OCI-LY3 (cell line): Measurements from ENCODE around the gene FFAR3.
"Not testable (repeated sequence)": the region's sequence is repeated elsewhere in the genome, so short reads cannot be mapped to it uniquely, and the experiment has no call there.

Experiments
- H2AFZ ChIP-seq: fragments of 200-600, 300-600 bp; shearing (Covaris generic); 2 replicates; pipeline ENCODE4 v1.6.0; 2014; ENCODE audit warnings: antibody characterized with exemption, low read depth, low read length
- H3K27ac ChIP-seq: fragments of 200-600, 300-600 bp; sonication (generic); 2 replicates; pipeline ENCODE4 v1.5.1; 2014; ENCODE audit warnings: mild to moderate bottlenecking, low read length, moderate library complexity, mixed read lengths
- H3K27me3 ChIP-seq: fragments of 200-600, 300-600 bp; sonication (generic); 2 replicates; pipeline ENCODE4 v1.6.1; 2014; ENCODE audit warnings: low read depth, low read length, mixed read lengths
- H3K36me3 ChIP-seq: fragments of 200-600, 300-600 bp; sonication (generic); replicated peaks from 2 replicates; pipeline ENCODE3; 2014; ENCODE audit warnings: low read depth, low read length, mixed read lengths
- H3K4me1 ChIP-seq: fragments of 300-600, 200-600 bp; sonication (generic); 2 replicates; pipeline ENCODE4 v1.6.1; 2014; ENCODE audit warnings: low read length, mixed read lengths
- H3K4me2 ChIP-seq: fragments of 200-600, 300-600 bp; sonication (generic); 2 replicates; pipeline ENCODE4 v1.6.1; 2014; ENCODE audit warnings: low read length, mixed read lengths
- H3K4me3 ChIP-seq: fragments of 300-600, 200-600 bp; sonication (generic); 2 replicates; pipeline ENCODE4 v1.5.1; 2014; ENCODE audit warnings: antibody characterized with exemption, mild to moderate bottlenecking, low read length, moderate library complexity
- H3K79me2 ChIP-seq: fragments of 300-600, 200-600 bp; shearing (Covaris generic); 2 replicates; pipeline ENCODE4 v1.6.1; 2014; ENCODE audit warnings: mild to moderate bottlenecking, low read length, mixed read lengths
- H3K9ac ChIP-seq: fragments of 300-600, 200-600 bp; shearing (Covaris generic); 2 replicates; pipeline ENCODE4 v1.6.0; 2014; ENCODE audit warnings: mild to moderate bottlenecking, low read length, moderate library complexity
- H3K9me3 ChIP-seq: fragments of 200-600, 300-600 bp; shearing (Covaris generic); 2 replicates; pipeline ENCODE4 v1.6.1; 2014; ENCODE audit warnings: low read length, mixed read lengths; ENCODE audit not compliant: insufficient read depth
- H4K20me1 ChIP-seq: fragments of 200-600, 300-600 bp; sonication (generic); 2 replicates; pipeline ENCODE4 v1.6.1; 2016; ENCODE audit warnings: low read length, mixed read lengths; ENCODE audit not compliant: insufficient read depth
- EZH2phosphoT487 ChIP-seq: fragments of 200-600 bp; shearing (Covaris generic); IDR thresholded peaks from 2 replicates; pipeline ENCODE4 v1.6.1; 2018; ENCODE audit warnings: antibody characterized with exemption, mixed run types, low read depth
- TF ChIP-seq, protein P1 (sequence below): fragments of 200-600, 300-600 bp; sonication (generic); IDR thresholded peaks from 2 replicates; pipeline ENCODE4 v1.5.1; 2014; ENCODE audit warnings: antibody characterized with exemption, low read length, low read depth

FFAR3 gene

DNA sequence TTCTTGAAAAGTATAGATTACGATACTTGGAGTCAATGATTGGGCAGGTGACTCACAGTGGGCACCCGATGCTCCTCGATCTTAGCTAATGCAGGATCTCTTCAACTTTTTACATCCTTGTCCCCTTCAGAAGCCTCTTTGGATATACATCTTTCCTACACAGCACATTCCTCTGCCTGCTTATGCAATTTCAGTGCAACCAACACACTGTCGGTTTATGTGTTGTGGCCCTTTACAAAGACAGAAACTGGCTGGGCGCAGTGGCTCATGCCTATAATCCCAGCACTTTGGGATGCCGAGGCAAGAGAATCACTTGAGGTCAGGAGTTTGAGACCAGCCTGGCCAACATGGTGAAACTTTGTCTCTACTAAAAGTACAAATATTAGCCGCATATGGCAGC, 15.2 kb downstream of the FFAR3 start:
- Histone ChIP-seq H3K4me3 (no peak overlapping the region), H3K4me1 (peaks cover 12% of the 10 kb centered on the region), H3K9ac (no peak overlapping the region), H4K20me1 (no peaks in the 10 kb centered on the region), H3K9me3 (peaks cover 1% of the 10 kb centered on the region; the same call in 1 of the 2 replicates), H3K4me2 (no peak overlapping the region), H2AFZ (no peak overlapping the region), H3K27ac (no peak overlapping the region), H3K36me3 (no peaks in the 10 kb centered on the region), H3K79me2 (no peaks in the 10 kb centered on the region), H3K27me3 (peaks cover 24% of the 10 kb centered on the region)
- TF ChIP-seq, protein P1, sequence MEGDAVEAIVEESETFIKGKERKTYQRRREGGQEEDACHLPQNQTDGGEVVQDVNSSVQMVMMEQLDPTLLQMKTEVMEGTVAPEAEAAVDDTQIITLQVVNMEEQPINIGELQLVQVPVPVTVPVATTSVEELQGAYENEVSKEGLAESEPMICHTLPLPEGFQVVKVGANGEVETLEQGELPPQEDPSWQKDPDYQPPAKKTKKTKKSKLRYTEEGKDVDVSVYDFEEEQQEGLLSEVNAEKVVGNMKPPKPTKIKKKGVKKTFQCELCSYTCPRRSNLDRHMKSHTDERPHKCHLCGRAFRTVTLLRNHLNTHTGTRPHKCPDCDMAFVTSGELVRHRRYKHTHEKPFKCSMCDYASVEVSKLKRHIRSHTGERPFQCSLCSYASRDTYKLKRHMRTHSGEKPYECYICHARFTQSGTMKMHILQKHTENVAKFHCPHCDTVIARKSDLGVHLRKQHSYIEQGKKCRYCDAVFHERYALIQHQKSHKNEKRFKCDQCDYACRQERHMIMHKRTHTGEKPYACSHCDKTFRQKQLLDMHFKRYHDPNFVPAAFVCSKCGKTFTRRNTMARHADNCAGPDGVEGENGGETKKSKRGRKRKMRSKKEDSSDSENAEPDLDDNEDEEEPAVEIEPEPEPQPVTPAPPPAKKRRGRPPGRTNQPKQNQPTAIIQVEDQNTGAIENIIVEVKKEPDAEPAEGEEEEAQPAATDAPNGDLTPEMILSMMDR = no peak
- TF ChIP-seq EZH2phosphoT487 = no peak

DNA sequence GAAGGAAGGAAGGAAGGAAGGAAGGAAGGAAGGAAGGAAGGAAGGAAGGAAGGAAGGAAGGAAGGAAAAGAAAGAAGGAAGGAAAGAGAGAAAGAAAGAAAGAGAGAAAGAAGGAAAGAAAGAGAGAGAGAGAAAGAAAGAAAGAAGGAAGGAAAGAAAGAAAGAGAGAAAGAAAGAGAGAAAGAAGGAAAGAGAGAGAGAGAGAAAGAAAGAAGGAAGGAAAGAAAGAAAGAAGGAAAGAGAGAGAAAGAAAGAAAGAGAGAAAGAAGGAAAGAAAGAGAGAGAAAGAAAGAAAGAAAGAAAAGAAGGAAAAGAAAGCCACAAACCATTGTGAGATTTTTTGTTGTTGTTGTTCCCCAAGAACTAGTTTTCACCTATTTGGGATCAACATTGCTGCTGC, 15.8 kb downstream of the FFAR3 start:
- H3K4me2 ChIP-seq, H3K4me3 ChIP-seq, H2AFZ ChIP-seq, H3K36me3 ChIP-seq, H3K9ac ChIP-seq, H3K9me3 ChIP-seq, H3K27ac ChIP-seq, H4K20me1 ChIP-seq, H3K79me2 ChIP-seq: not testable (repeated sequence)
- Histone ChIP-seq H3K27me3 (peaks cover 25% of the 10 kb centered on the region), H3K4me1 (peaks cover 12% of the 10 kb centered on the region)

DNA sequence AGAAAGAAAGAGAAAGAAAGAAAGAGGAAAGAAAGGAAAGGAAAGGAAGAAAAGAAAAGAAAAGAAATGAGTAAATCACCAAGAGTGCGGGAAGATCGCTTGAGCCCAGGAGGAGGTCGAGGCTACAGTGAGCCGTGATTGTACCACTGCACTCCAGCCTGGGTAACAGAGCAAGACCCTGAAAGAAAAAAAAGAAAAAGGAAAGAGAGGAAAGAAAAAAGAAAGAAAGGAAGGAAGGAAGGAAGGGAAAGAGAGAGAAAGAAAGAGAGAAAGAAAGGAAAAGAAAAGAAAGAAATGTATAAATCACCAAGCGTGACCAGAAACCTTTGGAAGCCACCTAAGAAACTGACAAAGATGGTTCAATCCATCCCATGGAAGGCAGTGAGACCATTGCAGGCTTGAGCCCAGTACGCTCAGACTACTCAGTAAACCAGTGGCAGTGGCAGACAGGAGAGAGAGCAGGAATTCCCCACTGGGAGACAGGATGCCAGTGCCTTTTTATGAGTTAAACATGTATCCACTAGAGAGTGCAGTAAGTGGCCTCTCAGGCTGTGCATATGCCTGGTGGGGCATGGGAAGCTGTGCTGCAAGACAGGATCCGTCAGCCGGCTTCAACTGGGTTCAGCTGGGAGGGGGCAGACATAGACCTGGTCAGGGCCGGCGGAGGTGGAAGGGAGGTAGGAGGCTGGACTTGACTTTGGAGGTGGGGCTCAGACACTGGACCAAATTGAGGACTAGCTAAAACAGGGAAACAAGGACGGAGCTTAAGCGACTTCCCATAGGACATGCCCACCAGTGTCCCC, 17.4 kb downstream of the FFAR3 start:
- H2AFZ ChIP-seq = no peak overlapping the region
- no peak overlapping the region for H3K4me2 ChIP-seq
- H3K4me3 ChIP-seq = no peak overlapping the region
- H3K4me1 ChIP-seq = peaks cover 12% of the 10 kb centered on the region
- H3K27me3 ChIP-seq = peaks cover 34% of the 10 kb centered on the region
- H3K9me3 ChIP-seq = peaks cover 5% of the 10 kb centered on the region; the same call in 1 of the 2 replicates
- H3K9ac ChIP-seq = no peak overlapping the region
- no peaks in the 10 kb centered on the region for H4K20me1 ChIP-seq
- H3K79me2 ChIP-seq = no peaks in the 10 kb centered on the region
- no peaks in the 10 kb centered on the region for H3K36me3 ChIP-seq
- H3K27ac ChIP-seq = no peak overlapping the region
- TF ChIP-seq, protein P1 = no peak

DNA sequence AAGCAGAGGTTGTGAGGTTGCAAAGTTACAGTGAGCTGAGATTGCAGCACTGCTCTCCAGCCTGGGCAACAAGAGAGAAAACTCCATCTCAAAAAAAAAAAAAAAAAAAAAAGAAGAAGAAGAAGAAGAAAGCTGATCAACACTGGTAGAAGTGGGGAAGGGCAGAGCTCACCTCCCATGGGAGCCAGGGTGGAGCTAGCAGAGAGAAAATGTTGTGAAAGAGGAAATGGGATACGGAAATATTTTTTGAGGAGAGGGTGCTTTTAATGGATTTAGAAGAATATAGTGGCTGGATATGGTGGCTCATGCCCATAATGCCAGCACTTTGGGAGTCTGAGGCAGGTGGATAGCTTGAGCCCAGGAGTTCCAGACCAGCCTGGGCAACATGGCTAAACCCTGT, 19.4 kb downstream of the FFAR3 start:
- Histone ChIP-seq H4K20me1 (no peaks in the 10 kb centered on the region), H3K9me3 (peaks cover 5% of the 10 kb centered on the region; the same call in 1 of the 2 replicates), H3K27me3 (peaks cover 47% of the 10 kb centered on the region), H3K4me3 (no peak overlapping the region), H3K36me3 (no peaks in the 10 kb centered on the region), H3K9ac (no peak overlapping the region), H3K4me1 (peaks cover 12% of the 10 kb centered on the region), H3K4me2 (no peak overlapping the region), H3K27ac (no peak overlapping the region), H3K79me2 (no peaks in the 10 kb centered on the region), H2AFZ (no peak overlapping the region)
- no peak for TF ChIP-seq EZH2phosphoT487
- TF ChIP-seq, protein P1 = no peak
